Measurements from ENCODE around the gene ECE1.
"Not testable (repeated sequence)": the region's sequence is repeated elsewhere in the genome, so short reads cannot be mapped to it uniquely, and the experiment has no call there.

Gene ECE1

DNA sequence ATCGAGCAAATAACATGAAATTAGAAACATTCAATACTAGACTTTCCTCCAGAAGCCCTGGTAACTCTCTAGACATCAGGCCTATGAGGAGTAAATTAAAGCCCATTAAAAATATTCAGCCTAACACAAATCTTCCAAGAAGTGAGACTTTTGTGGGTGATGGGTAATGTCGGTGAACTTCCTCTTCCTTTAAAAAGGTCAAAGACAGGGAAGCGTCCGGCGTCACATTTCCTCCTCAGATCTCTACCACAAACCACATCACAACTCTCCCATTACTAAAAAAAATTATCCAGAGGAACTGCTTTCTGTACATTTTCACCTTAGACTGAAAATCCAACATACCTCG lies 115.0 kb downstream of the ECE1 start:
- DNase-seq, result no peak

- DNase-seq, result no peak
Measured at GRCh38 chr1:21174654-21175323, 115.5 kb downstream of the ECE1 start.

GRCh38 chr1:21174230-21174629 lies 116.0 kb downstream of the ECE1 start:
- no peak for DNase-seq

DNA sequence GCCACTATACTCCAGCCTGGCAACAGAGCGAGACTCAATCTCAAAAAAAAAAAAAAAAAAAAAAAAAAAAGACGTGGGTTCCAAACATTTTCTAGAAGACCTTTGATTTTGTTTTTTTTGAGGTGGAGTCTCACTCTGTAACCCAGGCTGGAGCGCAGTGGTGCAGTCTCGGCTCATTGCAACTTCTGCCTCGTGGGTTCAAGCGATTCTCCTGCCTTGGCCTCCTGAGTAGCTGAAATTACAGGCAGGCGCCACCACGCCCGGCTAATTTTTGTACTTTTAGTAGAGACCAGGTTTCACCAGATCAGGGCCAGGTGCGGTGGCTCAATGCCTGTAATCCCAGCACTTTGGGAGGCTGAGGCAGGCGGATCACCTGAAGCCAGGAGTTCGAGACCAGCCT lies 117.2 kb downstream of the ECE1 start:
- DNase-seq, result not testable (repeated sequence)

GRCh38 chr1:21170837-21171236 lies 119.4 kb downstream of the ECE1 start:
- DNase-seq, result not testable (repeated sequence)

GRCh38 chr1:21168444-21168843 lies 121.8 kb downstream of the ECE1 start:
- DNase-seq, result no peak

Data from activated T-cell treated with anti-CD3 and anti-CD28 coated beads for 4 hours (primary cell).